ENCODE results near the gene ARFGAP3.
"Not testable (repeated sequence)": the region's sequence is repeated elsewhere in the genome, so short reads cannot be mapped to it uniquely, and the experiment has no call there.

The ARFGAP3 gene

DNA sequence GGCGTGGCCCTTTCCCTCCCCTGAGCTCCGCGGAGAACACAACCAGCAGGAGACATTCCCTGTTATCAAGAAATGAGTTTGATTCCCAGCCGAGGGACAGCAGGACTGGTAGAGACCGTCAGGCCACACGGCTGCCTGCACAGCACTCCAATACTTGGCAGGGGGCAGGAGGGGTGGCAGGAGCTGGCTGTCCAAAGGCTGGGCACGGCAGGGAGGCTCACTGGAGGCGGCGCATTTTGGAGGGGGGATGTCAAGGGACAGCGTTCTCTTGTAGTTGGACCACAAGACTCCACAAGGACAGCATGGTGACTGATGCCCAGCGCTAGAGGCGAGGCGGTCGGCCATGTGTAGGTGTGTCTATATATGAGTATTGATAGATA lies 69.7 kb downstream of the ARFGAP3 start:
- DNase-seq (ENCODE audit: low read depth): no peak
- TF ChIP-seq, protein P1, sequence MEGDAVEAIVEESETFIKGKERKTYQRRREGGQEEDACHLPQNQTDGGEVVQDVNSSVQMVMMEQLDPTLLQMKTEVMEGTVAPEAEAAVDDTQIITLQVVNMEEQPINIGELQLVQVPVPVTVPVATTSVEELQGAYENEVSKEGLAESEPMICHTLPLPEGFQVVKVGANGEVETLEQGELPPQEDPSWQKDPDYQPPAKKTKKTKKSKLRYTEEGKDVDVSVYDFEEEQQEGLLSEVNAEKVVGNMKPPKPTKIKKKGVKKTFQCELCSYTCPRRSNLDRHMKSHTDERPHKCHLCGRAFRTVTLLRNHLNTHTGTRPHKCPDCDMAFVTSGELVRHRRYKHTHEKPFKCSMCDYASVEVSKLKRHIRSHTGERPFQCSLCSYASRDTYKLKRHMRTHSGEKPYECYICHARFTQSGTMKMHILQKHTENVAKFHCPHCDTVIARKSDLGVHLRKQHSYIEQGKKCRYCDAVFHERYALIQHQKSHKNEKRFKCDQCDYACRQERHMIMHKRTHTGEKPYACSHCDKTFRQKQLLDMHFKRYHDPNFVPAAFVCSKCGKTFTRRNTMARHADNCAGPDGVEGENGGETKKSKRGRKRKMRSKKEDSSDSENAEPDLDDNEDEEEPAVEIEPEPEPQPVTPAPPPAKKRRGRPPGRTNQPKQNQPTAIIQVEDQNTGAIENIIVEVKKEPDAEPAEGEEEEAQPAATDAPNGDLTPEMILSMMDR (conservative IDR thresholded peaks at IDR 0.05; ENCODE audit: low read depth, low read length): no peak
- H3K4me3 ChIP-seq (ENCODE audit: low read depth, low read length): no peak overlapping the region

DNA sequence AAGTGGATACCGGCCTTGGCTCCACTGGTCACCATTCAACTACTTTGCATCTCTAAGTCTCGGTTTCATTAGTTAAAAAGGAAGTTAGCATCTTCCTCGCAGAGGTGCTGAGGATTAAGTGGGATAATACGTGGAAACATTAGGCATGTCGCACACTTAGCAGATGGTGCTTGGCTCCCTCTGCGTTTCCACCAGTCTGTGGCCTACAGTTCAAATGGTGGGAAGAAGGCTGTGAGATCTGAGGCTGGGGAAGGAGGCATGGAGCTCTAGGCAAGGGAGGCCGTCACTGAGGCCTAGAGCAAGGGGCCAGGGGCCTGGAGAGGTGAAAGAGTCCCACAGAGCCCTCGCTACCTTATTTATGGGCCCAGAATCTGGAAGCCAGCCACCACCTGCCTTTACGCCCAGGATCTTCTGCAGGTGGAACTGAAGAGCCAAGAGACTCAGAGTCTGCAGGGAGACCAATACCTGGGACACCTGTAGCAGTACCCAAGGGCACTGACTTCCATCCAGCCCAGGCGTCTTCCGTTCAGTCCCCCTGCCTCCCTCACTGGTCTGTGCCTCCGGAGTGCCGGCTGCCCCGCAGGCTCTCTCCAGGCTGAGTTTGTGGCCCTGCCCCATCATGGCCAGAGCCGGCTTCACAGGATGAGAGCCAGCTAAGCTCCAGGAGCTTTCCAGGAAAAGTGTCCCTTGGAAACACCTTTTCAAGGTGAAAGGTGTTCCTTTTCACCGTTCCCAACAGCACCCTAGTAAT lies 70.3 kb downstream of the ARFGAP3 start:
- TF ChIP-seq, protein P1 (conservative IDR thresholded peaks at IDR 0.05; ENCODE audit: low read depth, low read length): no peak
- no peak for DNase-seq (ENCODE audit: low read depth)
- H3K4me3 ChIP-seq (ENCODE audit: low read depth, low read length): no peak overlapping the region

DNA sequence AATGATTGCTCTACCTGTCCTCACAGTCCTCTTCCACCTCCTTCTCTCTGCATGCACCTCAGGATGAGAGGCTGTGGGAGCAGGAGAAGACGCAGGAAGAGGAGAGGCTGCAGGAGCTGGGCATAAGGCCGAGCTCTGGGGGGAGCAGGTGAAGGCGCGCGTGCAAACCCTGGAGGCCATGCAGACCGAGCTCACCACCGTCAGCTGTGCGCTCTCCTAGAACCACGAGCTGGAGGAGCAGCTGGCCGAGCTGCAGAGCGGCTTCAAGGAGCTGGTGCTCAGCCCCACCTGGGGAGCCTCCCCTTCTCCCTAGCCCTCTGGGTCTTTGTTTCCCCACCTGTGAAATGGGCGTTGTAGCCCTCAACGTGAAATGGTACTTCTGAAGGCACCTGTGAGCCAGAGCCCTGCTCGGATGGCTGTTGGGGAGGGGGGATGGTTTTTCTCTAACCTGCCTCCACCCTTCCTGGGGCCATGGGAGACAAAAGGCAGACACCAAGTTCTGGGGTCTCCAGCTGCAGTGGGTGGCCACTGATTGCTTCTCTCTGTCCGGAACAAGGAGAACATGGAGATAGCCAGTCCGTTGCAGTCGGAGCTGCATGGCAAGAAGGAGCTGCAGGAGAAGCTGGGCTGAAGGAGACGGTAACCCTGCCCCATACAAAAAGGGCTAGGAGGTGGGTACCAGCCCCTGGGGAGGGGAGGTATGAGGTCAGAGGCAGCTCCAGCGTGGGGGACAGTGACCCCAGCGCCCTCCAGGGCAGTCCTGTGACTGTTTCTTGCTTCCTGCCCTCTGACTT lies 71.2 kb downstream of the ARFGAP3 start:
- no peak for DNase-seq (ENCODE audit: low read depth)
- TF ChIP-seq, protein P1 (conservative IDR thresholded peaks at IDR 0.05; ENCODE audit: low read depth, low read length): no peak

DNA sequence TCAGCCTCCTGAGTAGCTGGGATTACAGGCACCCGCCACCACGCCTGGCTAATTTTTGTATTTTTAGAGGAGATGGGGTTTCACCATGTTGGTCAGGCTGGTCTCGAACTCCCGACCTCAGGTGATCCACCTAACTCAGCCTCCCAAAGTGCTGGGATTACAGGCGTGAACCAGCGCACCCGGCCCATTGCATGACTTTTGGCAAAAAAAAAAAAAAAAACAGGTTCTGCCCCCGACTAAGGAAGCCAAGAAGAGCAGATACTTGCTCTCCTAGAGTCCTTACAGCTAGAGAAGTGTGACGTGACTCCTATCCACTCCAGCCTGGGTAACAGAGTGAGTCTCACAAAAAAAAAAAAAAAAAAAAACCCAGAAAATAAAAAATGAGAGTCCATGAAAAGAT lies 74.8 kb downstream of the ARFGAP3 start:
- not testable (repeated sequence) for DNase-seq (ENCODE audit: low read depth); H3K4me3 ChIP-seq (ENCODE audit: low read depth, low read length)

More for the DNA sequence above, 71.2 kb downstream of the ARFGAP3 start:
- no peak overlapping the region for H3K4me3 ChIP-seq (ENCODE audit: low read depth, low read length)

DNA sequence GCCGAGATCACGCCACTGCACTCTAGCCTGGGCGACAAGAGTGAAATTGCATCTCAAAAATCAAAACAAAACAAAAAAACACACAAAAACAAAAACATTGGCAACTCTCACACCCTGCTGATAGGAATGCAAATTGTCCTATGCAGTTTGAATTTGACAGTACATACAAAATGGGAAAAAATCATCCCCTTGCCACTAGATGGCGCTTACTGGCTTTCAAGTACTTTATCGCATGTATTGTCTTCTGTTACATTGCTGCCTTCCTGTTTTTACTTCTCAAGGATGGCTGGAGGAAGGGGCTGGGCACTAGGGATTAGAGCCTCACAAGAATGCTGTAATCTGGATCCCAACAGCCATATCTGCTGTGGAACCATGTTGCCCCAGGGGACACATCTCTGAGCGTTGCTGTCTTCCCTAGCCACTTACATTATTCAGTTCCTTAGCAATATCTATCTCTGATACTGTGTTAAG lies 77.0 kb downstream of the ARFGAP3 start:
- H3K4me3 ChIP-seq (ENCODE audit: low read depth, low read length): no peak overlapping the region
- DNase-seq (ENCODE audit: low read depth): peak; percentile 98
- TF ChIP-seq, protein P1 (conservative IDR thresholded peaks at IDR 0.05; ENCODE audit: low read depth, low read length): peak; percentile 82

DNA sequence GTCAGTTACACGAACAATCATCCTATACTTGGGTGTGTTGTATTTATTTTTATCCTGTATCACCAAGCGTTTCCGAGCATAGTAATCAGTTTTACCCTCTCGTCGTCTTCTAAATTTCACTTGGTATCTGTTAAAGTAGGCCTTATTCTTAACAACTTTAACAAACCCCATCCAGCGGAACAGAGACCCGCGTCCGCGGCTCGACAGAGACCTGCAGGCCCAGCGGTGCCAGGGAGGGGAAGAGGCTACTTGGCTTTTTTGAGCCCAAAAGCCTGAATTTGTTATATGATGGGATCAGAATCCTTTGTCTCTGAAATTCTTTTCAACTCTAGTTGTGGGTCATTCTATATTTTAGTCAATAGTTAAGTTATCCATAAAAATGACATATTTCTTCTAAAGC lies 79.9 kb downstream of the ARFGAP3 start:
- no peak for DNase-seq (ENCODE audit: low read depth)
- TF ChIP-seq, protein P1 (conservative IDR thresholded peaks at IDR 0.05; ENCODE audit: low read depth, low read length): no peak
- H3K4me3 ChIP-seq (ENCODE audit: low read depth, low read length): no peak overlapping the region

DNA sequence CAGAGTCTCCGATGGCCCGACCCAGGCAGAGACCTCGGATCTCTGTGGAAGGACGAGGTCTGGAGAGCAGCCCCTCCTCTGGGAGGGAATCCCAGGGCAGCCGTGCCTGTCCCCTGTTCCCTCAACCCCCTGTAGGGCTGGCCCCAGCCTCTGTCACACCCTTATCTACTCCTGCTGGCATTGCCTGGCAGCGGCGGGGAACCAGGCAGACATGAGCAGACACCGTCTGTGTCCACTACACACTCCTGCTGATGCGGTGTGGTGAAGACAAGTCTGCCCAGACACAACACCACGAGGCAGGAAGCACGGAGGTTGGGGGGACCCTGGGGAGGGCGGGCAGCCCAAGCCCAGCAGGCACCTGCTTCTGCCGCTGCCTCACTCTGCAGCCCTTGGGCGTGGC lies 83.9 kb downstream of the ARFGAP3 start:
- peak; percentile 42 for DNase-seq (ENCODE audit: low read depth)
- no peak overlapping the region for H3K4me3 ChIP-seq (ENCODE audit: low read depth, low read length)
- TF ChIP-seq, protein P1 (conservative IDR thresholded peaks at IDR 0.05; ENCODE audit: low read depth, low read length): no peak

Data from choroid plexus epithelial cell (primary cell).